Suppressor macrophage treated with lipopolysaccharide for 1 hour (primary cell): ENCODE results near the gene SLC13A4.
"Not testable (repeated sequence)": the region's sequence is repeated elsewhere in the genome, so short reads cannot be mapped to it uniquely, and the experiment has no call there.

Experiments used
- DNase-seq, 3 donors: peaks; one replicate each; pipeline ENCODE4 v3.0.0-alpha.2; 2020 to 2022

SLC13A4 gene

DNA sequence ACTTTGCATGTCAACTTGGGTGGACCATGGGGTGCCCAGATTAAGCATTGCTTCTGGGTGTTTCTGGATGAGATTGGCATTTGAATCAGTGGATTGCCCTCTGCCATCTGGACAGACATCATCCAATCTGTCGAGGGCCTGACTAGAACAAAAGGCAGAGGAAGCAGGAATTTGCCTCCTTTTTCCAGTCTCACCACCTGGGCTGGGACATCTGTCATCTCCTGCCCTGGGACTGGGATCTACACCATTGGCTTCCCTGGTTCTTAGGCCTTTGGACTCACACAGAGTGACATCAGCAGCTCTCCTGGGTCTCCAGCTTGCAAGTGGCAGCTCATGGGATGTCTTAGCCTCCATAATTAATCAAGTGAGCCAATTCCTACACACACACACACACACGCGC, 10.3 kb downstream of the SLC13A4 start:
- DNase-seq, result no peak

DNA sequence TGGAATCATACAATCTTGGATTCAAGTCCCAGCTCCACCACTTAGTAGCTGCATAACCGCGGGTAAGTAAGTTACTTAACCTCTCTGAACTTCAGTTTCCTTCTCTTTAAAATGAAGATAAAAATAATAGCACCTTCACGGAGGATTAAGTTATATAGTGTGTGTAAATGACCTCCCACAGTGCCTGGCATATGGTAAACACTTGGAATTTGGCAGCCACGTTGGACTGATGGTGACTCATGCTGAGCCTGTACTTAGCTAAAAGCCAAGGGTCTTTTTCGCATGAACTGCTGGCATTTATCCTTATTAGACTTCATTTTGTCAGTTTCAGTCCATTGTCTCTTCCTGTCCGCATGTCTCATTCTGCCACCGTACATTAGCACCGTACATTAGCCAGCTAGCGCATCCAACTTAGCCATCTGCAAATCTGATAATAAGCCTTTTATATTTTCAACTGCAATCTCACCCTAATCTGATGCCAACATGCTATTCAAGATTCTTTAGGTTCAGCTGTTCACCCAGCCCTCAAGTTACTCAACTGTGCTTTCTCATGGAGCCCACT, 11.2 kb downstream of the SLC13A4 start:
- no peak for DNase-seq

DNA sequence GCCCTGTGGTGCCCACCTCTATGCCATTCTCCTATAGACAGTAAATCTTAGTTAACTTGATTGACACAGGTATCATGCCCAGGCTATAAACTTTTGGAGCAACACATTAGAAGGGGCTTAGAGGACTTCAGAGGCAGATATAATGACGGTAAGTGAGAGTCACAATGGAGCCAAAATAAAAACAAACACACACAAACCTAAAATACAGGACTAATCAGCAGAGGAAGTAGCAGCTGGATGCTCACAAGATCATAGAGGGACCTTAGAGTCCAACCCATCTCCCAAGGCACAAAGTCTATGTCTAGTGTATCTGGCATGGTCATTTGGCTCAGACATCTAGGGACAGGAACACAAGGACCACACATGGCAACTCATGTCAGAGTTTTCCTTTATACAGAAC, 12.3 kb downstream of the SLC13A4 start:
- no peak for DNase-seq

DNA sequence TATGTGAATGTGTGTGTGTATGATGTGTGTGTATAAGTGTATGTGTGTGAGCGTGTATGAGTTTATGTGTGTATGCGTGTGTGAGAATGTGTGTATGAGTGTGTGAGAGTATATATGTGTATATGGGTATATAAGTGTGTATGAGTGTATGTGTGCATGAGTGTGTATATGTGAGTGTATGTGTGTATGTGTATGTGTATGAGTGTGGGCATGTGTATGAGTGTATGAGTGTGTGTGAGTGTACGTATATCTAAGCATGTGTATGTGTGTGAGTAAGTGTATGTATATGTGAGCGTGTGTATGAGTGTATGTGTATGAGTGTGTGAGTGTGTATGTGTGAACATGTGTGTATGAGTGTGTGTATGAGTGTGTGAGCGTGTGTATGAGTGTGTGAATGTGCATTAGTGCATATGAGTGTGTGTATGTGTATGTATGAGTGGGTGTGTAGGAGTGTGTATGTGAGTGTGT, 12.9 kb downstream of the SLC13A4 start:
- no peak for DNase-seq

DNA sequence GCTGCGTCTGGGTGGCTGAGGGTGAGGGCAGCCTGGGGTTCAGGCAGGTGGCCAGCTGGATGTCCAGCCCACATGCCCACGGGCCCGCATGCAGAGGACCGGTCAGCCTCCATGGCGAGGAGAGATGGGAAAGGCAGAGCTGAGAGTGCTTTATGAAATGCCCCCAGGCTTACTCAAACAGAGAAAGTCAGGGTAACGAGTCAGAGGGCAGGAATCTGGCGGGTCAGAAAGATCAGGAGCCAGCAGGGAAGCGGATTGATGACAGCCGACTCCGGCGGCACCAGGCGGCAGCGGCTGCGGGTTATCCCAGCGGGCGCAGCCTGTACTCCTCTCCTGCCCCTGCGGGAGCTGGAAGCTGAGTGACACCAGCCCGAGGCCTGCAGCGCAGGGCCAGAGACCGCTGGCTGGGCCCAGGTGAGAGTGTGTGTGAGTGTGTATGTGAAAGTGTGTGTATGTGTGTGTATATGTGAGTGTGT, 13.4 kb downstream of the SLC13A4 start:
- no peak for DNase-seq

DNA sequence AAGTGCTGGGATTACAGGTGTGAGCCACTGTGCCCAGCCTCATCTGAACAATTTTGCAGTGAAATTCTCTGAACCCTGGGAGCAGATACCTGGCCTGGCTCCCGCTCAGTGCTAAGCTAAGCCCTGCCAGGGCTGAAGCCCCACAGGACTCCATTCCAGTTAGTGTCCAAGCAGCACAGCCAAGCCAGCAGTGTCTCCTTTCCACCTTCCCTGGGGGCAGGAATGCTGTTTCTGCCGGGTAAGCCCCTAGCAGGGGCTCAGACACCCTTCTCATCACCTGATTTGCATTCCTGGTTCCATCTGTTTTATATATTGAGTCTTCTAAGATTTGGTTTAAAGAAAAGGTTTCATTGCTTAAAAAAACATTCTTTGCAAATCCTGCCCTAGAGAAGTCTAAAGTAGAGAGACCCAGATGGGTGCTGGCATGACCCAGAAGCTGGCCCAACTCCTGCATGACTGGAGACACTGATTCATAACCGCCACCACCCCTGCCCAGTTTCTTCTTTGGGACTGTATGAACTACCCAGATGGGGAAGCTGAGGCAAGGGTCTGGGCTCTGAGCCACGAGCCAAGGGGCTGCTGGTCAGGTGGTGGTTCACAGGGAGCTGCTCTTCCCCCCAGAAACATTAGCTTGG, 14.0 kb downstream of the SLC13A4 start:
- DNase-seq, result no peak

DNA sequence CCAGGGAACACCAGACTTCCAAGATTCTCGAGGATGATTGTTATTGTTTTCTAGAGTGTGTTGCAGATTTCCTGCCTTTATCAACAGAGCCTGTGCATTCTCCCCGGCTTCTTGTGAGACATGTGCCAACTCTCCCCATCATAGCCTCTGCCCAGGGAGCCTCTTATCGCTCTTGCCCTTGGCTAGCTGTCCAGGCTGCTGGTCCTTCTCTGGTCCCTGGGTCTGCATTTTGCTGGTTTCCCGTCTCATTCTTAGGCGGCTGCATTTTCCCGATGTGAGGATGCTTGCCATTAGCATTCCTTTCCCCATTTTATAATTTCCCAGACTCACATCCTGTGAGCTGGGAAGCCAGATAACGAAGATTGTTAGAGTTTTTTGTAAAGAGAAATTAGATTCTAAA, 15.2 kb downstream of the SLC13A4 start:
- no peak for DNase-seq

DNA sequence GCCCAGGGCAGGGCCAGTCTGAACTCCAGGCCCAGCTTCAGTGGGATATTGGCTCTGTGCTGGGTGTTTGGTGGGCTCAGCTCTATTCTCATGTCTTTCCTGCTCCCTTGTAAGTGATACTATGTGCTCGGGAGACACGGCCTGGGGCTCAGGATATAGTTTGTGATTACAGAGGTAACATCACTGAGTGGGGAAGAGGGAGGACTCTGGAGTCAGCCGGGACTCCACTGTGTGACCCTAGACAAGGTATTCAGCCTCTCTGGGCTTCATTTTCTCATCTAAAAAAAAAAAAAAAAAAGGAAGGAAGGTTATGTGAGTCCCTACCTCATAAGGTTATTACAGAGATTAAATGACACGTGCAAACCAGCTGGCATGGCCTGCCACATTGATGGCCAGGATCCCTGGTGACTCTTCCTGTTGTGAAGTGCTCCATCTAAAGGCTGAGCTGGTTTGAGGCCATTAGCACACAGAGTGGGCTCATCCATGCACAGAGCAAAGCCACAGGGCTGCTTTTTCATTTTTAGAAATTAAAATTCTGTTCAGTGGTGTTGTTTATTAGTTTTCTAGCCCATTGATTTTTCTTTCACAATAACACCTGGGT, 15.7 kb downstream of the SLC13A4 start:
- DNase-seq, result no peak

DNA sequence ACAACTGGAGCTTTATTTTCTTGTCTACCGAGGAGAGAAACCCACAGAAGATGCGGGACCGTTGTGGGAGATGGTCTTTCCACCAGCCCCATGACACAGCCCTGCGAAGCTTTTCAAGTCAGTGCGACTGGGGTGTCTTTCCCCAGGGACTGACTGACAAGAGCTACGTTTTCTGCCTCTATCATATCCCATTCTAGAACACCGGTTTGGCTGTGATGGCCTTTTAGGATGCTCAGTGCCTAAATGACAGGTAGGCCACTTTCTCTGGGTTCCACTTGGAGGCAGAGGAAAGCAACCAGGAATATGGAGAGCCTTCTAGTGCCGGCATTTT, 16.9 kb downstream of the SLC13A4 start:
- DNase-seq, result no peak

DNA sequence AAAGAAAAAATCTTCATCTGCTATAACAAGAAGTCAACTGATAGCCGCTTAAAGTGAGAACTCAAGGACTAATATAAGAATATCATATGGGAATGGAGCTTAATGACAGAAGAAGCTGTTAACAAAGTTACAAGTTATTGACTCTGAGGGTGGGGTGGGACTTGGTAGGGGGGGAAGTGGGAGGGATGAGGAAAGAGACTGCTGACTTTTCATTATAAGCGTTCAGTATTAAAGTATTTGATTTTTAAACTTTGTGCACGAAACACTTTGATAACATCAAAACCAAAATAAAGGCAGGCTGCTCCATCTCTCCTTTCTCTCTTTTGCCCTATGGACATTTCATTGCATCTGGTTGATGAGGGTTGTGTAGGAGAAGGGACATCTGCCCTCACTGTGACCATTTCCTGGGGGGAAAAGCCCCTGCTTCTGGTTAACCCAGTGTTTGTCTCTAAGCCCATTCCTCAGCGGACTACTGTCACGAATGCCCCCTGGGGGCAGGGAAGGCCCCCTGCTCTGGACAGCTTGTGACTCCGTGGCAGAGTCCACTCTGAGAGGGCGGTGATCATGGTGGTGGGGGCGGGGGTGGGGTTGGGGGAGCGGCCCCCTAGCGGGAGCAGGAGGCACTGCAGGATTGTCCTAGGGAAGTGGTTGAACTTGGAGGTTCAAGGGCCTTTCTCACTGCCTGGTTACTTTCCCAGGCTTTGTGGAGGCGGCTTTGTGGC, 17.4 kb downstream of the SLC13A4 start:
- DNase-seq, result peak; percentile 36 to 54 (median 49)

DNA sequence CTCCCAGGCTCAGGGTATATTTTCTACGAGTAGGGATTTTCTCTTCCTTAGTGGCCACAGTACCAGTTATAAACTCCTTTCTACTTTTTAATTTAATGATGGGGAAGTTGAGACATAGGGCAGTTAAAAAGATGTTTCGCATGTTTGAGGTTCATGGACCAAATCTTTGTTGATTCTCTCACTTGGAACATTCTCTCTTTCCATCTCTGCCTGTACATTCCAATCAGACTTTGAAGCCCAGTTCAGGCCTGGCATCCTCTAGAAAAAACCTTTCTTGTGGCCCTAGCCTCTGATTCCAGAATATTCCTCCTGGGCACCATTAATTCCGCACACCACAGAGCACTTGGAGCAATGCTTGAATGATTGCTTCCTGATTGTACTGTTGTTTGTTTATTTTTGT, 18.5 kb downstream of the SLC13A4 start:
- DNase-seq, result no peak

DNA sequence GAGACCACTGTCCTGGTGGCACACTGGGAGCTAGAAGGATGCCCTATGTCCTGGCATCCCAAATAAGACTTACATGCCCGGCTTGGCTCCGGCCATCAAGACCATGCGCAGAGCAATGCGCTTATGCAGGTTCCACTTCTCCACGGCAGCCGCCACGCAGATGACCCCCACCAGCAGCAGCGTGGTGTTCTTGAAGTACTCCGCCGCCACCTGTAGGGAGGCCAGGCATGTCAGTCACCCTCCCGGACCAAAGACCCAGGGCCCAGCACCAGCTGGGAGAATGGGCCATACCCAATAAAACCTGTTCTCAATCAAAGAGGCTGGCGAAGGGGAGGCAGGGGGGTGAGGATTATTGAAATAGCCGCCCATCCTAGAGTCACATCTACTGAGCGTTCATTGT, 19.9 kb downstream of the SLC13A4 start:
- DNase-seq, result no peak

DNA sequence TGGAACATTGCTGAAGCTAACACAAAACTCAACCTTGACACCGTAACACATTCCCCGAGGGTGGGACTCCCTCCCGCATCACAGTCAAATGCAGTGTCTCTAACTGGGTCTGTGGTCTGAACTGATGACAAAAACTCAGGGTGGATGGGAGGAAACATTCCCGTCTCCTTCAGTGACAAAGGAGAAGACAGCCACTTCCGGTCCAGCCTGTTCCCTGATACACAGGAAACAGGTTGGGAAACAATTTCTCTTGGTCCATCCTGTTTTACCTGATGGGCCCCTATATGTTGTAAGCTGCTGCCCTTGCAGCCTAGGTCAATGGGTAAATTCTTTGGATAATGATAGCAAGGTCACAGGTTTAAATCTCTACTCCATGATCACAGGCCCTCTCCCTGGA, 20.4 kb downstream of the SLC13A4 start:
- DNase-seq, result no peak

DNA sequence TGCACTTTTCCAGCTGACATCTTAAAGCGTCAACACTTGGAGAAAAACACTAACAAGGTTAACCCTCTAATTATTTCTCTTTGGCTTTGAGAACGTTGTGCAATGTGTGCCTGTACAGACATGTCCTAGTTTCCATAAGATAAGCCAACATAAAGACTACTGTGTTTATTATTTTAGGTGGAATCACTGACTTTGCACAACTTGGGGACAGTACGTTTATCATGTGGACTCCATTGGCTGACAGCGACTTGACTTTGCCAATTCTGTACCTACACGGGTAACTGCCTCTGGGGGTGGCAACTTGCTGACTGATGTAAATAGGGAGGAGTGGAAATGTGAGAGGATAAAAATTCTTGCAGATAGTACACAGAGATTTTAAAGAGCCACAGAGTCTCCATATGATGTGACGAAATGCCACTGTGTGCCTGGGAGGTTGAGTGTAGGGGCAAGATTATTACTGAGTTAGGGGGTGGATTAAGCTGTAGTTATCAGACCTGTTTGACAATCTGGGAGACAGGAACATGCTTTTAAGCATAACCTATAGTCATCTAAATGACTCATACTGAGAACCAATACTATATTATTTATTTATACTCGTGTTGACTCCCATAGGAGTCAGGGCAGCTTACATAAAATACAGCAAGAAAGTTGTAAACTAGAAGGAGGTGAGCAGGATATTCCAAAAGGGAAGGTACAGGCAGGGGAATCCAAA, 21.0 kb downstream of the SLC13A4 start:
- DNase-seq, result no peak

DNA sequence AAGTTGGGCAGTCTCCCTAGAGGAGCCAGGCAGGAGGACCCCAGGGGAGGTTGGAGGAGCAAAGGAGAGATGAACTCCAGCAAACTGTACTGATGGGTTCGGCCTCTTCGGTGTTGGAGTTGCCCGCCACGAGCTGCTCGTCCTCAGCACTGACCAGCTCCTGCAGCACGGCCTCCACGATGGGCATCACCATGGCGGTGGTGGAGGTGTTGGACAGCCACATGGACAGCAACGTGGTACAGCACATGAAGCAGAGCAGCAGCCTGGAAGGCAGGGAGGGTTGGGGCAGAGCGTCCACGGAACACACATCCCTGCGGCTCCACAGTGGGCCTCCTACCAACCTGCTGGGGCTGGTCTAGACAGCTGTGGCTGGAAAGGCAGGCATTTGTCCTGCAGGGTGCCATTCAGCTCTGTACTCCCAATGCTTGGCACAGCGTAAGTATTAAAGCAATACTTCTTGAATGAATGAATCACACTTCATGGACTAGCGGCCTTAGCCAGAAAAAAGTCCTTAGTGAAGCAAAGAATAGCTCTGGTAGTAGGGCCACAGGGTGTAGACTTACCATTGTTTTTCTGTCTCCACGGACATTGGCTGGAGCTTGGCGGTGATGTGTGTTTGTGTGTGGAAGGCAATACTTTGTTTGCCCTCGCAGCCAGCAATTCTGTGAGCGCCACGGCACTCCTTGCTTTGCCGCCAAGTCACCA, 21.8 kb downstream of the SLC13A4 start:
- DNase-seq, result no peak

DNA sequence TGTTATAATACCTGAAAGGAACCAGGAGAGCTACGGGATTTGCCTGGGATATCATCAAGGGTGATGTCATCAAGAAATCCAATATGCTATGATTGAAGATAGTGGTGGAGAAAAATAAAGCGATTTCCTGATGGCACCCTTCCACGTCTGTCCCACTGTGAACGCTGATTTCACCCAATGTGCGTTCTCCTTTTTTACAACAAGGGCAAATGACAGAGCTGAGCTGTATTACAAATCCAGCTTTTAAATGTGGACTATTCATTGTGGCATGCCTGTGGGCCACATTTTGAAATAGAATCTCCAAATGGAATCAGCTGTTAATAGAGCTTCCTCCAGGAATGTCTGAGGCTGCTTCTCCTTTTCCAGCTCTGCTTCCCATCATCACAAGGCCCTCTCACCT, 23.3 kb downstream of the SLC13A4 start:
- no peak for DNase-seq

DNA sequence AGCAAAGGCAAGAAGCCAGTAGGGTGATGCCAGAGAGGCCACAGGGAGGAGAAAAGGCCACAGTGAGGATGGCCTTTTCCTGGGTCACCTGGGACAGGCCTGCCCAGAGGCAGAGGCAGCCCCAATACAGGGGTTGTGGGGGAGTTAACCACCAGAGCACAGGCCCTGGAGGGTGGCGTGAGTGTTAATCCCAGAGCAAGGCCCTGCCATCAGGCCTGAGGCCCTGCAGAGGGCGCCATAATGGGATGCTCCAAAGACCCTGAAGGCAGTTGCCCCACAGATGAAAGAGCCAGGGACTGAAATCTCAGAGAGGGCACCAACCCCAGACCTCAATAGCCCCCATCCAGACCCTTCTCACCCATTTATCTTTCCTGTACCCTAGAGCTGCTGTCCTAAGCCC, 23.9 kb downstream of the SLC13A4 start:
- peak in 1 of 3 donors; percentile 6 for DNase-seq

DNA sequence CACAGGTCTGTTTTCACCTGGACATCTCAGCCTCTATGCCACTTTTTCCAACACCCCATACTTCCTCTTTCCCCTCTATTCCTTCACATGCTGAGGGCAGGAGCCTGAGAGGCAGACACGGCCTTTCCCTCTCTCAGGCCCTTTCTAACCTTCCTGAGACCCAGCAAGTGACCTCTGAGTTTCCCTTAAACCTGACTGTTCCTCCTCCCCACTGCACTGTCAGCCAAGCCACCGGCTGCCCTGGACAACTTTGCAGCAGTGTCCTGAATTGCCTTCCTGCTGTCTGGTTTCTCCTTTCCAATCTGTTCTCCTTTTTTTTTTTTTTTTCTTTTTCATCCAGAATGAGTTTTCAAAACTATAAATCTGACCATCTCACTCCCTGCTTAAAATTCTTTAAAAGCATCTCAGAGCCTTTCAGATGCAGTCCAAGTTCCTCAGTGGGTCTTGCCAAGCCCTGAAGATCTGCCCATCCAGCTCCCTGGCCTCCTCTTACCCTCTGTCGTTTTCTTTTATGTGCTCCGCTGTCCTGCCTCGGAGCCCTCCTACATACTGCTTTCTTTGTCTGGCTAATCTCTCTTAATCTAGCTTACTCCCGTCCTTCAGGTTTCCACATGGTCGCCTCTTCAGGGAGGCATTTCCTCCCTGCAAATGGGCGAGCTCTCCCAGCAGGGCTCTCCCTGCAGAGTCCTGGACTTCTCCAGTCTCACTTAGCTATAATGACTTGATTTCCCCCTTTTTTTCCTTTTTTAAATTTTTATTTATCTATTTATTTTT, 30.5 kb downstream of the SLC13A4 start:
- no peak for DNase-seq

DNA sequence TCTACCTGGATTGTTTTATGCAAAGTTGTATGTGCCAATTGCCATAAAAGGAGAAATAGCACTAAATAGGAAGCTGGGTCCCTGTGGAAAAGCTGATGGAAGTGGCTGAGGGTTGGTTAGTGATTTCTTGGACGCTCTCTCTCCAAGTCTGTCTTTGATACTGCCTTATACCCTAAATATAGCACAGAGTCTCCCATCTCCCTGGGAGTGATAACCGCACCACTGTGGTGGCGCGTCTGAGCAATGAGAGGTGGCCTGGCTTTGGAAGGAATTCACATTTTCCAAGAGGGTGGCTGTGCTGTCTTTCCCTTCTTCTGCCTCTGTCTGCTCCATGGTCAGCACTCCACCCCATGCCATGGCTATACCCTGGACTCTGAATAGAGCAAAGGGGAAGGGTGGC, 34.4 kb downstream of the SLC13A4 start:
- DNase-seq, result no peak

DNA sequence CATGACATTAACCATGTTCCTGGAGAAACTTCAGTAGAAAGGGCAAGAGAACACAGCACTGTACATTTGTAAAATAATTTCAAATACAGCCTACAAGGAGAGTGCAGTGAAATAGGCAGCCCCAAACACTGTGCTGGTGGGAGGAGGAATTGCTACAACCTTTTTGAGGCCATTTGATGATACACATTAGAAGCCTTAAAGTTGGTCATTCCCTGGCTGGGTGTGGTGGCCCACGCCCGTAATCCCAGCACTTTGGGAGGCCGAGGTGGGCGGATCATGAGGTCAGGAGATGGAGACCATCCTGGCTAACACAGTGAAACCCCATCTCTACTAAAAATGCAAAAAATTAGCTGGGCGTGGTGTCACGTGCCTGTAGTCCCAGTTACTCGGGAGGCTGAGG, 35.4 kb downstream of the SLC13A4 start:
- DNase-seq, result not testable (repeated sequence)

DNA sequence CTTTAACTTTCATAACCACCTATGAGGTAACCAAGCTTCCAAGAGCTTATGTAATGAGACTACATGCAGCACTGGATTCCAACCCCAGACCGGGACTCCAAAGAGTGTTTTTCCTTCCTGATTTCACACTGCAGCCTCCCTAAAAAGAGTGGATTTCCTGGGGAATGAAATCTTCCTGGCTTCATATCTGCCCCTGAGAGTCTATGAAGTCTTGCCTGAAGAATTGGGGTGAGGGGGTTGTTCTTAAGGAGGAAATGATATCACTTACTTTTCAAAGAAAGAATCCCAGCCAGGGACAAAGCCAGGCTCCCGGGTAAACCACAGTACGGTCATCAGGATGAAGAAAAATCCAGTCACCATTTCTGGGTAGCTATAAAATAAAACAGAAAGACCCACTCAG, 35.9 kb downstream of the SLC13A4 start:
- no peak for DNase-seq

DNA sequence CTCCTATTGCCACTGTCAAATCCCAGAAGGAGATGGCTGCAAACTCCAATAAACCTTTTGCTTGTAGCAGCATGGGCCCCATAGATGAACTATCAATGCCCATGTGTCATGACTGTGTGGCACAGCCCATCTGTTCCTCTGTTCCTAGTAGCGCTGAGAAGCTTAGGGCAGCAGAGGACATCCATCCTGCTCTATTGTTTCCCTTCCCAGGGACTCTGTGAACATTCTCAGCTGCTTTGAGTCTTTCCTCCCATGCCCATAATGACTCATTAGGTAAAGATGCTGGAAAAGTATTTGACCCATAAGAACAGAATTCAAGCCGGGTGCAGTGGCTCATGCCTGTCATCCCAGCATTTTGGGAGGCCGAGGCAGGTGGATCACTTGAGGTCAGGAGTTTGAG, 37.4 kb downstream of the SLC13A4 start:
- no peak for DNase-seq
